ENCODE results near the gene ACACA. TPM values are rescaled to one million over a fixed set of nuclear protein-coding genes. Genes with fewer than 3 reads are reported as not detected.
"Not testable (repeated sequence)": the region's sequence is repeated elsewhere in the genome, so short reads cannot be mapped to it uniquely, and the experiment has no call there.

The ACACA gene
- total and polyA plus RNA-seq, 12 donors, result 18.2 to 112 (median 70.4) TPM

- Histone ChIP-seq H3K9me3 (replicated peaks in 1 of 3) (no peaks in the 10 kb centered on the region), H3K27ac (peak overlapping the region; percentile 59 to 95 (median 79)), H3K4me1 (replicated peaks in 1 of 2) (peaks cover 9 to 14% of the 10 kb centered on the region in 2 donors), H3K27me3 (no peaks in the 10 kb centered on the region), H3K4me3 (peak overlapping the region; percentile 75 to 82 (median 79)), H3K36me3 (replicated peaks in 1 of 2) (no peaks in the 10 kb centered on the region)
- DNase-seq, result peak; percentile 58 to 82 (median 73)
- TF ChIP-seq POLR2A (IDR thresholded peaks at IDR 0.05) (peak in 1 of 2 donors; percentile 51), CTCF (IDR thresholded peaks at IDR 0.05) (no peak)
- intact Hi-C loops (cut with DNase I), result loop anchor here in 1 of 2 donors (10.0 kb wide), 1 partner anchor 73 kb away; no protein-coding TSS in a partner anchor
- WGBS, 4 donors, result 1 to 3% (median 2%) methylated on average over 12 to 21 of the region's 21 CpGs
Observed at GRCh38 chr17:37358098-37358829, 48.4 kb downstream of the ACACA start.

- not testable (repeated sequence) for H3K27ac ChIP-seq
- intact Hi-C loops (cut with DNase I), result loop anchor here in 1 of 2 donors (10.0 kb wide), 1 partner anchor 72 kb away; no protein-coding TSS in a partner anchor
Observed at GRCh38 chr17:37356796-37357569, 49.7 kb downstream of the ACACA start.

GRCh38 chr17:37346863-37347402 is 59.7 kb downstream of the ACACA start:
- intact Hi-C loops (cut with DNase I); H3K36me3 ChIP-seq (replicated peaks in 1 of 2); H3K27me3 ChIP-seq; DNase-seq; H3K9me3 ChIP-seq (replicated peaks in 1 of 3); H3K4me1 ChIP-seq (replicated peaks in 1 of 2); H3K4me3 ChIP-seq; H3K27ac ChIP-seq: not testable (repeated sequence)
- WGBS, 4 donors, result 92 to 99% (median 95%) methylated on average over 8 of the region's 8 CpGs

More at GRCh38 chr17:37356796-37357569, 49.7 kb downstream of the ACACA start:
- WGBS, 4 donors, result 81 to 87% (median 83%) methylated on average over 12 of the region's 12 CpGs
- not testable (repeated sequence) for H3K36me3 ChIP-seq (replicated peaks in 1 of 2); DNase-seq; H3K4me3 ChIP-seq; H3K27me3 ChIP-seq; H3K9me3 ChIP-seq (replicated peaks in 1 of 3)
- peaks cover 9 to 14% of the 10 kb centered on the region in 2 donors for H3K4me1 ChIP-seq (replicated peaks in 1 of 2)

- DNase-seq, result no peak
- intact Hi-C loops (cut with DNase I), result no loop called here
Observed at GRCh38 chr17:37344519-37344918, 62.1 kb downstream of the ACACA start.

More at GRCh38 chr17:37344519-37344918, 62.1 kb downstream of the ACACA start:
- H3K36me3 ChIP-seq (replicated peaks in 1 of 2), result no peaks in the 10 kb centered on the region
- no peaks in the 10 kb centered on the region for H3K9me3 ChIP-seq (replicated peaks in 1 of 3)
- 92 to 95% (median 93%) methylated on average over 4 of the region's 4 CpGs for WGBS, 4 donors
- no peak overlapping the region for H3K4me3 ChIP-seq
- no peak overlapping the region for H3K27ac ChIP-seq
- no peak for TF ChIP-seq POLR2A (IDR thresholded peaks at IDR 0.05)
- TF ChIP-seq CTCF (IDR thresholded peaks at IDR 0.05), result no peak
- H3K4me1 ChIP-seq (replicated peaks in 1 of 2), result peaks cover 7 to 13% of the 10 kb centered on the region in 2 donors
- no peaks in the 10 kb centered on the region for H3K27me3 ChIP-seq

All from adrenal gland (tissue), 12 donors.